Hair follicular keratinocyte (primary cell): ENCODE results near the gene NDEL1. TPM values are rescaled to one million over a fixed set of nuclear protein-coding genes. Genes with fewer than 3 reads are reported as not detected.

Source experiments
- total RNA-seq: library from RNA; depleted of rRNA; stranded (reverse); fragments of >200 nt; gene quantifications from 2 replicates; pipeline ENCODE4 v1.2.3, GENCODE V29; 2015

The NDEL1 gene
- 48.3 and 49.8 TPM in 2 replicates for total RNA-seq

GRCh38 chr17:8435245-8436168 is at the start of gene NDEL1:
Gene NDEL1, plus strand, starts transcription at chr17:8435884. Its CDS starts 8,388 bp downstream, at chr17:8444272.

GRCh38 chr17:8397636-8398035 is 38.0 kb upstream of the NDEL1 start, which contains the start of gene RNF222:
Gene RNF222, minus strand, starts transcription at chr17:8397827. Its CDS starts 4,366 bp downstream, at chr17:8393461.

Other genes with a start within 250 kb of the NDEL1 start
- gene BORCS6, start 245.7 kb upstream of the NDEL1 start, total RNA-seq, result 13.7 and 14.4 TPM in 2 replicates
- 21.2 and 98.5 TPM in 2 replicates for gene AURKB, start 225.3 kb upstream of the NDEL1 start, total RNA-seq
- gene CTC1, start 187.8 kb upstream of the NDEL1 start, total RNA-seq, result 6.6 and 8.0 TPM in 2 replicates
- gene PFAS, start 186.6 kb upstream of the NDEL1 start, total RNA-seq, result 17.4 and 30.5 TPM in 2 replicates
- 25.0 and 37.2 TPM in 2 replicates for gene RANGRF, start 147.2 kb upstream of the NDEL1 start, total RNA-seq
- gene SLC25A35, start 140.5 kb upstream of the NDEL1 start, total RNA-seq, result 0.08 and 1.3 TPM in 2 replicates
- gene ARHGEF15, start 125.6 kb upstream of the NDEL1 start, total RNA-seq, result not detected in 2 replicates
- not detected in 2 replicates for gene ODF4, start 96.0 kb upstream of the NDEL1 start, total RNA-seq
- 4,083 and 4,558 TPM in 2 replicates for gene RPL26, start 52.7 kb upstream of the NDEL1 start, total RNA-seq
- 0.04 and 0.70 TPM in 2 replicates for gene RNF222, start 38.1 kb upstream of the NDEL1 start, total RNA-seq
- 36.1 and 50.4 TPM in 2 replicates for gene MYH10, start 194.8 kb downstream of the NDEL1 start, total RNA-seq